ENCODE data around the gene SNX13.

GRCh38 chr7:17952387-17952786, 12.1 kb upstream of the SNX13 start:
- TF ChIP-seq ZBTB5 (IDR thresholded peaks at IDR 0.05) (no peak), POLR2AphosphoS2 (IDR thresholded peaks at IDR 0.05; ENCODE audit: low read length) (no peak), MYBL2 (IDR thresholded peaks at IDR 0.05; ENCODE audit: low read depth) (no peak), MYBL2 (CRISPR knock-in tag; IDR thresholded peaks at IDR 0.05; ENCODE audit: borderline replicate concordance) (no peak), ELF1 (tag; IDR thresholded peaks at IDR 0.05) (no peak), RBM15 (IDR thresholded peaks at IDR 0.05; ENCODE audit: insufficient read depth, low read length) (no peak), GABPA (tag; conservative IDR thresholded peaks at IDR 0.05; ENCODE audit: low read depth) (no peak), CTCF (IDR thresholded peaks at IDR 0.05 in 2 of 3, conservative IDR thresholded peaks at IDR 0.05 in 1 of 3; ENCODE audit: insufficient read depth in 2 of 3, low read depth in 1 of 3, low read length in 3 of 3) (no peak), KLF6 (CRISPR knock-in tag; IDR thresholded peaks at IDR 0.05; ENCODE audit: borderline replicate concordance) (no peak), MEIS2 (IDR thresholded peaks at IDR 0.05; ENCODE audit: partially characterized antibody) (no peak), SMAD1 (IDR thresholded peaks at IDR 0.05; ENCODE audit: low read depth, low read length, partially characterized antibody) (no peak), TAF1 (IDR thresholded peaks at IDR 0.05; ENCODE audit: control insufficient read depth, extremely low read depth, insufficient read depth, low read length, severe bottlenecking) (no peak), SMC3 (conservative IDR thresholded peaks at IDR 0.05; ENCODE audit: insufficient read depth, low read depth, low read length) (no peak), BRCA1 (IDR thresholded peaks at IDR 0.05) (no peak), BRCA1 (CRISPR knock-in tag; IDR thresholded peaks at IDR 0.05) (no peak)

All from K562 (cell line).